Esophagus muscularis mucosa (tissue), 4 donors: ENCODE measurements around the gene RBFOX2. TPM values are rescaled to one million over a fixed set of nuclear protein-coding genes. Genes with fewer than 3 reads are reported as not detected.
A peak's percentile ranks its signal among the peaks of the same experiment; 100 is the strongest.

ENCODE experiments used
- DNase-seq: peaks from one replicate; pipeline ENCODE4 v3.0.0-alpha.2; 2017; ENCODE audit errors: extremely low spot score
- H3K27ac ChIP-seq, 4 donors: fragments of 200-600 bp; sonication (generic); replicated peaks in 1 of 4; 1 replicate in 3 of 4; 2 replicates in 1 of 4; pipeline ENCODE4 v1.5.1; 2016 to 2019; ENCODE audit warnings: mild to moderate bottlenecking in 1 of 4
- H3K27me3 ChIP-seq, 4 donors: fragments of 200-600 bp; sonication (generic); one replicate each; pipeline versions ENCODE4 v1.5.1 to v1.6.0; 2016 to 2019
- H3K36me3 ChIP-seq, 4 donors: fragments of 200-600 bp; sonication (generic); one replicate each; pipeline ENCODE4 v1.5.1; 2016 to 2019
- H3K4me1 ChIP-seq, 4 donors: fragments of 200-600 bp; sonication (generic); one replicate each; pipeline ENCODE4 v1.5.1; 2016 to 2019
- H3K4me3 ChIP-seq, 4 donors: fragments of 200-600 bp; sonication (generic); 1 replicate in 2 of 4; 2 replicates in 2 of 4; pipeline ENCODE4 v1.5.1; 2016 to 2019; ENCODE audit warnings: mild to moderate bottlenecking in 4 of 4, moderate library complexity in 1 of 4
- H3K9me3 ChIP-seq, 4 donors: fragments of 200-600 bp; sonication (generic); 1 replicate in 3 of 4; 2 replicates in 1 of 4; pipeline ENCODE4 v1.5.1; 2016 to 2019
- EP300 ChIP-seq: sonication (generic); formaldehyde crosslinking; IDR thresholded peaks from one replicate; pipeline ENCODE4 v1.6.1; 2017; ENCODE audit warnings: antibody characterized with exemption
- POLR2A ChIP-seq: fragments of 450-650 bp; IDR thresholded peaks from one replicate; pipeline ENCODE4 v1.6.1; 2017; ENCODE audit warnings: antibody characterized with exemption, moderate library complexity, mild to moderate bottlenecking, low read depth
- POLR2AphosphoS5 ChIP-seq, 2 donors: sonication (generic); formaldehyde crosslinking; IDR thresholded peaks; one replicate each; pipeline ENCODE4 v1.6.1; 2017; ENCODE audit warnings: antibody characterized with exemption in 2 of 2
- WGBS: methylation state at CpG from one replicate; pipeline ENCODE4 v1.1.5; 2018; 5-methylcytosine and 5-hydroxymethylcytosine counted together
- intact Hi-C: fragments of 100-400 bp; cut with DNase I; formaldehyde crosslinking; loops from one replicate; pipeline ENCODE4 v1.15.1; 2023
- total RNA-seq, 4 donors: library from RNA; depleted of rRNA; stranded (reverse); fragments of >200 nt; gene quantifications; one replicate each; pipeline versions ENCODE4 v1.1.0 to v1.2.1, GENCODE V29; 2016
- TF ChIP-seq, protein P1 (sequence below), 3 experiments: fragments of 200-600 bp in 2 of 3; fragments of 450-650 bp in 1 of 3; sonication (generic) in 2 of 3; IDR thresholded peaks; one replicate each; pipeline ENCODE4 v1.5.1; 2017 to 2019; ENCODE audit warnings: antibody characterized with exemption in 3 of 3, mild to moderate bottlenecking in 2 of 3, moderate library complexity in 1 of 3

Gene RBFOX2
- total RNA-seq, 4 donors from 2014 or later, result 113 to 179 (median 155) TPM

DNA sequence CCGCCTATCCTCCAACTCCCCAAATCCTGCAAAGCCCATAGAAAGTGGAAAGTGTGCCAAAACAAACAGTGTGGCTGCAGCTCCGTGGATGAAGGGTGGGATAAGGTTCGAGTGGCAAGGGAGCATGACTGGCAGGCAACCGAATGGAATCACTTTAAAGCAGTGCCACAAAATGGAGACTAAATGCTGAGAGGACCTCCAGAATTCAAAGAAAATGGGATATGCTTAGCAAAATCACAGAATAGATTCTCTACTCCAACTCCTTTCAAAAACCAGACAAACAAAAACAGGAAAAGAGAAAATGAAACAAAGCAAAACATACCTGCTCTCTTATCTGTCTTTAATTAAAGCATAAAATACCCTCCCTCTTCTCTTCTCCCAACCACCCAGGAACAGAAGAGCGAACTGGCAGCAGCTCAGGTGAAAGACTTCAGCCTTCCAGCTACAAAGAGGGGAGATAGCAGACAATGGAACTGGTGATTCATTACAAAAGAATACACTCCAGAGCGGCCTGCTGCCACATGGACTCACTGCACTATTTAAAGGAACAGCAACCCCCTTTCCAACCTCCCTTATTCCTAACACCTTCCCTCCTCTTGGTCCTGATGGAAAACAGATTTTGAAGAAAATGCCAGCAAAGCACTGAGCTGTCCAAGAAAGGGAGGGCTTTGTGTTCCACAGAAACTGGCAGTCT lies 192.5 kb downstream of the RBFOX2 start:
- TF ChIP-seq POLR2AphosphoS5 (IDR thresholded peaks at IDR 0.05), result peak; percentile 49 to 54
- no peak for TF ChIP-seq EP300
- Histone ChIP-seq H3K36me3 (no peaks in the 10 kb centered on the region), H3K27ac (peak overlapping the region; percentile 68 to 77 (median 76)), H3K4me1 (peaks cover 74 to 91% (median 79%) of the 10 kb centered on the region in 4 donors), H3K27me3 (no peaks in the 10 kb centered on the region), H3K4me3 (peak overlapping the region; percentile 34 to 49 (median 42)), H3K9me3 (no peaks in the 10 kb centered on the region)
- intact Hi-C loops, result loop anchor here (5.0 kb wide), 2 partner anchors 86 to 209 kb away; no protein-coding TSS in a partner anchor
- DNase-seq, result no peak
- WGBS, result 6% methylated on average over 6 of the region's 6 CpGs

DNA sequence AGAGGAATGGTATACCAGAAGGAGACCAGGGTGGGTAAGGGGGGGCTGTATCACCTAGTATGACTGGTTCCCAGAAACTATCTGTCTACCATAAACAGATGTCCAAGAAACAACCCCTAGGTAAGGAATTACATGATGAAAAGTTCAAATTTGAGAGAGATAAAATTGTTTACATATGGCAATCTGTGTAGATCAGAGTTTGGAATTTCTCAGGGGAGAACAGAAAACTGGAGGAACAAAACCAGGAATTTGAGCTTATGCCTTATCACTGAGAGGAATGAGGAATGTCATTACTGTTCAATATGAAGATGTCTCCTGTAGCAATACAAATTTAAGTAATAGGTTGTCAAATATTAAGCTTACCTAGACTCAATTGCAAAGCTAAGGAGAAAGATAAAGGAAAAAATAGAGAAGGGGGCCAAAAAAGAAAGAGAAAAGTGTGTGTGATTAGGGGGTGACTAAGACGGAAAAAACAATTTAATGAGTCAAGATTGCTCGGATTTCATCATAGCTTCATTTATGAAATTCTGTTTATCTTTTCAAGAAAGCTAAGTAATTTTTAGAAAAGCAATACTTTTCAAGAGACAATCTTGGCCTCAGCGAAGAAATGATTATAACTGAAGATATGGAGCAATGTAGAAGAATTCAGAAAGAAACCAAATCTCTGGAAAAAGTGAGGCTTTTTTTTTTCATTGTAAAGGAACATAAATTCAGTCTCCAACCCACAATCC lies 193.2 kb downstream of the RBFOX2 start:
- Histone ChIP-seq H3K27me3 (no peaks in the 10 kb centered on the region), H3K9me3 (no peaks in the 10 kb centered on the region), H3K36me3 (no peaks in the 10 kb centered on the region), H3K4me1 (peaks cover 72 to 92% (median 78%) of the 10 kb centered on the region in 4 donors), H3K27ac (peak overlapping the region; percentile 68 to 77 (median 76)), H3K4me3 (peak overlapping the region; percentile 34 to 49 (median 42))
- TF ChIP-seq POLR2AphosphoS5 (IDR thresholded peaks at IDR 0.05) (no peak), EP300 (no peak), POLR2A (no peak)
- TF ChIP-seq, protein P1, sequence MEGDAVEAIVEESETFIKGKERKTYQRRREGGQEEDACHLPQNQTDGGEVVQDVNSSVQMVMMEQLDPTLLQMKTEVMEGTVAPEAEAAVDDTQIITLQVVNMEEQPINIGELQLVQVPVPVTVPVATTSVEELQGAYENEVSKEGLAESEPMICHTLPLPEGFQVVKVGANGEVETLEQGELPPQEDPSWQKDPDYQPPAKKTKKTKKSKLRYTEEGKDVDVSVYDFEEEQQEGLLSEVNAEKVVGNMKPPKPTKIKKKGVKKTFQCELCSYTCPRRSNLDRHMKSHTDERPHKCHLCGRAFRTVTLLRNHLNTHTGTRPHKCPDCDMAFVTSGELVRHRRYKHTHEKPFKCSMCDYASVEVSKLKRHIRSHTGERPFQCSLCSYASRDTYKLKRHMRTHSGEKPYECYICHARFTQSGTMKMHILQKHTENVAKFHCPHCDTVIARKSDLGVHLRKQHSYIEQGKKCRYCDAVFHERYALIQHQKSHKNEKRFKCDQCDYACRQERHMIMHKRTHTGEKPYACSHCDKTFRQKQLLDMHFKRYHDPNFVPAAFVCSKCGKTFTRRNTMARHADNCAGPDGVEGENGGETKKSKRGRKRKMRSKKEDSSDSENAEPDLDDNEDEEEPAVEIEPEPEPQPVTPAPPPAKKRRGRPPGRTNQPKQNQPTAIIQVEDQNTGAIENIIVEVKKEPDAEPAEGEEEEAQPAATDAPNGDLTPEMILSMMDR (IDR thresholded peaks at IDR 0.05), result no peak
- no peak for DNase-seq
- WGBS, result 14% methylated on average over 3 of the region's 3 CpGs
- intact Hi-C loops, result loop anchor here (5.0 kb wide), 2 partner anchors 87 to 208 kb away; no protein-coding TSS in a partner anchor

DNA sequence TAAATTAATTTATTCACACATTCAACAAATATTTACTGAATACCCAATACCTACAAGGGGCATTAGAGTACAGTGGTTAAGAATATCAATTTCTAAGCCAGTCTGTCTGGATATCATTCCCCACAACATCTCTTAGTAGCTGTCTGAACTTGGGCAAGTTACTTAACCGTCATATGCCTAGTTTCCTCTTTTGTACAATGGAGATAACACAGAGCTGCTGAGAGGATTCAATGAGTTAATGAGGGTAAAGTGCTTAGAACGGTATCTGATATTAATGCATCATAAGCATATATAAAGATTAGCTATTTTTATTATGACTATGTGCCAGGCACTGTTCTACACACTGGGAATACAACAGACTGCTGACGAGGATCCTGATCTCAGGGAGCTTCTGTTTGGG lies 194.6 kb downstream of the RBFOX2 start:
- peak overlapping the region; percentile 68 to 77 (median 76) for H3K27ac ChIP-seq
- no peaks in the 10 kb centered on the region for H3K9me3 ChIP-seq
- no peak for TF ChIP-seq EP300
- no peak for TF ChIP-seq POLR2AphosphoS5 (IDR thresholded peaks at IDR 0.05)
- no peak for TF ChIP-seq POLR2A
- TF ChIP-seq, protein P1 (IDR thresholded peaks at IDR 0.05), result no peak
- WGBS, result 43% methylated on average over 3 of the region's 3 CpGs
- H3K4me3 ChIP-seq, result no peak overlapping the region
- H3K27me3 ChIP-seq, result no peaks in the 10 kb centered on the region
- peaks cover 74 to 92% (median 85%) of the 10 kb centered on the region in 4 donors for H3K4me1 ChIP-seq
- H3K36me3 ChIP-seq, result no peaks in the 10 kb centered on the region
- no peak for DNase-seq
- intact Hi-C loops, result no loop called here

DNA sequence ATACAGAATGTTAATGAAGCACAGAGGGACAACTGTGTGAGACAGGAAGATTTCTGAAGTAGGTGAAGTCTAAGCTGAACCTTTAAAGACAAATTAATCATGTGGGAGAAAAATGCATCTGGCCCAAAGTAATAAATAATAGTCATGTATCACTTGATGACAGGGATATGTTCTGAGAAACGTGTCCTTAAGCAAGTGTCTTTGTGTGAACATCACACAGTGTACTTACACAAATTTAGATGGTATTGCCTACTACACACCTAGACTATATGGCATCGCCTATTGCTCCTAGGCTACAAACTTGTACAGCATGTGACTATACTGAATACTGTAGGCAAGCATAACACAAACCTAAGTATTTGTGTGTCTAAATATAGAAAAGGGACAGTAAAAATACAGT lies 198.3 kb downstream of the RBFOX2 start:
- no peaks in the 10 kb centered on the region for H3K27me3 ChIP-seq
- peak overlapping the region in 1 of 4 donors; percentile 9 for H3K27ac ChIP-seq
- TF ChIP-seq POLR2A, result no peak
- no peak for TF ChIP-seq POLR2AphosphoS5 (IDR thresholded peaks at IDR 0.05)
- TF ChIP-seq, protein P1 (IDR thresholded peaks at IDR 0.05), result no peak
- TF ChIP-seq EP300, result no peak
- 55% methylated on average over 2 of the region's 2 CpGs for WGBS
- no peaks in the 10 kb centered on the region for H3K36me3 ChIP-seq
- peaks cover 53 to 71% (median 57%) of the 10 kb centered on the region in 4 donors for H3K4me1 ChIP-seq
- no peak overlapping the region for H3K4me3 ChIP-seq
- no peak for DNase-seq
- H3K9me3 ChIP-seq, result no peaks in the 10 kb centered on the region
- intact Hi-C loops, result no loop called here

DNA sequence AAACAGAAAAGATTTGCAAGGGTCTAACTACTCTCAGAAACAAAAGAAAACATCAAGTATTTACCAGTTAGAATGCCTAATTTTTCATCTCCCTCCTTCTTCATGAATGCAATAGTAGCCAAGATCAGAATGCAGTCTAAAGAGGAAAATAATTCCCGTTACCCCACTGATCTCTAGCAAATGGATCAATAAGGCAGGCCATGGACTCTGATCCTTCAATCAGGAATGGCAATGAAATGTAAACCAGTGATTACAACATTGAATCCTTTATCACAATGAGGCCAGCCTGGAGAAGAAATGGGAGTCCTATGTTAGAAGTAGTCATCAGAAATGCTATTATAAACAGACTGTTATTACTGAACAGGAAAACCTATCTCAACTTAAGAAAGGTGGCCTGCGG lies 204.4 kb downstream of the RBFOX2 start:
- peaks cover 31 to 67% (median 43%) of the 10 kb centered on the region in 4 donors for H3K4me1 ChIP-seq
- no peak for DNase-seq
- H3K9me3 ChIP-seq, result no peaks in the 10 kb centered on the region
- no peaks in the 10 kb centered on the region for H3K27me3 ChIP-seq
- WGBS, result 94% methylated on average over 2 of the region's 2 CpGs
- no peak for TF ChIP-seq POLR2AphosphoS5 (IDR thresholded peaks at IDR 0.05)
- TF ChIP-seq, protein P1 (IDR thresholded peaks at IDR 0.05), result no peak
- TF ChIP-seq EP300, result no peak
- no peak for TF ChIP-seq POLR2A
- no peaks in the 10 kb centered on the region for H3K36me3 ChIP-seq
- no peak overlapping the region for H3K4me3 ChIP-seq
- H3K27ac ChIP-seq, result no peak overlapping the region
- intact Hi-C loops, result loop anchor here (10.0 kb wide), 1 partner anchor 59 kb away; no protein-coding TSS in a partner anchor
